Psoas muscle (tissue), 8 donors: ENCODE results near the gene PRR36. TPM values are rescaled to one million over a fixed set of nuclear protein-coding genes. Genes with fewer than 3 reads are reported as not detected.

Experiments used
- ATAC-seq, 4 donors: fragments of 200-7000 bp; cut with Tn5 transposase; one replicate each; pipeline ENCODE4 v1.9.1; 2020; ENCODE audit warnings: moderate library complexity in 3 of 4, mild to moderate bottlenecking in 2 of 4
- DNase-seq, 2 donors: peaks; one replicate each; pipeline ENCODE4 v3.0.0-alpha.2; 2020
- H3K27ac ChIP-seq: fragments of 200-600 bp; one replicate; pipeline ENCODE4 v1.8.0; 2022
- H3K27me3 ChIP-seq, 3 donors: fragments of 200-600 bp in 1 of 3; one replicate each; pipeline versions ENCODE4 v1.6.1 to v1.8.0; 2013 to 2022; ENCODE audit warnings: low read length in 2 of 3, mild to moderate bottlenecking in 2 of 3, moderate library complexity in 1 of 3; ENCODE audit not compliant: insufficient read depth in 3 of 3
- H3K36me3 ChIP-seq, 2 donors: fragments of 200-600 bp in 1 of 2; one replicate each; pipeline versions ENCODE4 v1.6.1 to v1.8.0; 2013 to 2022; ENCODE audit warnings: low read depth in 1 of 2, mild to moderate bottlenecking in 1 of 2, moderate library complexity in 1 of 2; ENCODE audit not compliant: insufficient read depth in 1 of 2
- H3K4me1 ChIP-seq: fragments of 200-600 bp; one replicate; pipeline ENCODE4 v1.8.0; 2022
- H3K4me3 ChIP-seq: fragments of 200-600 bp; one replicate; pipeline ENCODE4 v1.8.0; 2022; ENCODE audit warnings: mild to moderate bottlenecking
- H3K9me3 ChIP-seq: fragments of 200-600 bp; one replicate; pipeline ENCODE4 v1.8.0; 2022
- CTCF ChIP-seq: fragments of 200-600 bp; IDR thresholded peaks from one replicate; pipeline ENCODE4 v1.8.0; 2022; ENCODE audit warnings: antibody characterized with exemption
- WGBS, 3 donors: extraction: QIAGEN DNeasy Blood & Tissue Kit; methylation state at CpG; one replicate each; pipeline versions ENCODE4 v1.1.6 to v1.1.7; 2013; 5-methylcytosine and 5-hydroxymethylcytosine counted together
- intact Hi-C, 2 donors: fragments of 100-400 bp; cut with DNase I; formaldehyde crosslinking; loops; one replicate each; pipeline versions ENCODE4 v1.11.0 to v1.14.2; 2022
- polyA plus RNA-seq, 3 donors: library from polyadenylated mRNA; stranded (reverse); fragments of 200-250 nt; gene quantifications; one replicate each; pipeline ENCODE4 v1.2.3, GENCODE V29; 2013
- total RNA-seq, 4 donors: library from RNA; stranded (reverse); fragmentation: NEBNext Ultra II Directional in 2 of 4; extraction: Animal tissue kit (Norgen Biotek cat#: 25700) in 2 of 4; gene quantifications; one replicate each; pipeline versions ENCODE4 v1.2.1 to v1.2.4, GENCODE V29; 2021 to 2023
- donor health status: healthy with polysubstance abuse.
- donor health status: DM: no; HTN: no; CAD: no; lungs with moderate emphysema.
- donor health status: Bipolar disorder and iron deficiency.
- donor health status: healthy.
- donor health status: DM: yes; HTN: yes; CAD: no.
- donor health status: DM: no; HTN: no; CAD: no.
- donor health status: DM: no; HTN: no; CAD: no.
- donor health status: DM: yes; HTN: yes; CAD: no.

The PRR36 gene
- total and polyA plus RNA-seq, 7 donors, result not detected

- Histone ChIP-seq H3K36me3 (no peaks in the 10 kb centered on the region), H3K27me3 (no peaks in the 10 kb centered on the region), H3K4me3 (no peak overlapping the region), H3K9me3 (no peaks in the 10 kb centered on the region), H3K27ac (no peak overlapping the region), H3K4me1 (peaks cover 9% of the 10 kb centered on the region)
- no peak for DNase-seq
- no peak for TF ChIP-seq CTCF
- intact Hi-C loops, result loop anchor here in 1 of 2 donors (10.0 kb wide), 1 partner anchor 404 kb away; no protein-coding TSS in a partner anchor
- ATAC-seq, result no peak
- 88 to 91% (median 90%) methylated on average over 18 to 19 of the region's 19 CpGs for WGBS, 3 donors
Measured at GRCh38 chr19:7850945-7851622, 23.1 kb downstream of the PRR36 start.

GRCh38 chr19:7850000-7850813 lies 24.0 kb downstream of the PRR36 start:
- H3K36me3 ChIP-seq, result no peaks in the 10 kb centered on the region
- H3K27me3 ChIP-seq, result no peaks in the 10 kb centered on the region
- intact Hi-C loops, result loop anchor here in 1 of 2 donors (10.0 kb wide), 1 partner anchor 405 kb away; no protein-coding TSS in a partner anchor
- no peak for DNase-seq
- peak; percentile 8 to 45 (median 18) for ATAC-seq
- H3K9me3 ChIP-seq, result no peaks in the 10 kb centered on the region
- H3K4me3 ChIP-seq, result no peak overlapping the region
- WGBS, 3 donors, result 37 to 57% (median 50%) methylated on average over 25 of the region's 25 CpGs
- no peak for TF ChIP-seq CTCF
- peaks cover 9% of the 10 kb centered on the region for H3K4me1 ChIP-seq
- H3K27ac ChIP-seq, result no peak overlapping the region

- no peak for ATAC-seq
- WGBS, 3 donors, result 83 to 96% (median 94%) methylated on average over 9 of the region's 9 CpGs
Measured at GRCh38 chr19:7849631-7849999, 24.6 kb downstream of the PRR36 start.

GRCh38 chr19:7848779-7849457 lies 25.3 kb downstream of the PRR36 start:
- Histone ChIP-seq H3K27ac (no peak overlapping the region), H3K9me3 (no peaks in the 10 kb centered on the region), H3K4me1 (peaks cover 9% of the 10 kb centered on the region), H3K4me3 (no peak overlapping the region), H3K27me3 (no peaks in the 10 kb centered on the region), H3K36me3 (no peaks in the 10 kb centered on the region)
- WGBS, 3 donors, result 88 to 89% (median 88%) methylated on average over 34 of the region's 34 CpGs
- intact Hi-C loops, result no loop called here
- ATAC-seq (no peak), DNase-seq (no peak)
- TF ChIP-seq CTCF, result no peak

More at GRCh38 chr19:7849631-7849999, 24.6 kb downstream of the PRR36 start:
- Histone ChIP-seq H3K27me3 (no peaks in the 10 kb centered on the region), H3K36me3 (no peaks in the 10 kb centered on the region), H3K27ac (no peak overlapping the region), H3K4me3 (no peak overlapping the region), H3K9me3 (no peaks in the 10 kb centered on the region), H3K4me1 (peaks cover 9% of the 10 kb centered on the region)
- intact Hi-C loops, result no loop called here
- no peak for DNase-seq
- no peak for TF ChIP-seq CTCF
